ENCODE measurements around the gene CDC42.

DNA sequence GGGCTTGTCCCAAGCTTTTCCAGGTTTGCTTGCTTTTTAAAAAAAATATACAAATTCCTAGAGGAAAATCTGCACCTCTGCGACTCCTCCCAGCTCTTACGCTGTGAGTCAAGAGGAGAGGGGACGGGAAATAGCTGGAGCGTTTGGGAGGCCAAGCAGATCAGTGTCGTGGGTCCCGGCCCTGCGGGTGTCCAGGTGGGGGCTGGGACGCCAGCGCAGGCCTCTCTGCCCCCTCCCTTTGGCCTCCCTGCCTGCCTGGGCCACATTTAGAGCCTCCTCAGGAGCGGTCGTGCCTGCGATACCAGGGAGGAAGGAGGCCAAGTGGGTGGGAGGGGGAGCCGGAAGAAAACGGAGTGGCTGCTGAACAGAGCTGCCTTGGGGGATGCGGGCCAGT, 81.4 kb downstream of the CDC42 start:
- no peak for TF ChIP-seq CTCF (IDR thresholded peaks at IDR 0.05)
- no peak for TF ChIP-seq POLR2A (IDR thresholded peaks at IDR 0.05)
